ENCODE results near the gene CSRP1. TPM values are rescaled to one million over a fixed set of nuclear protein-coding genes. Genes with fewer than 3 reads are reported as not detected.

CSRP1 gene
- total RNA-seq, 1 experiment from 2014 or later = 94.4 TPM

- H3K4me3 ChIP-seq (ENCODE audit: low read depth in 2 of 2, low read length in 2 of 2) = no peak overlapping the region
- intact Hi-C loops (cut with micrococcal nuclease; ENCODE audit: unreplicated experiment) (no loop called here), in situ Hi-C loops (cut with HindIII; ENCODE audit: low pct_unique_long_range_greater_than_20kb, low sequenced_read_pairs) (no loop called here)
- ChIA-PET POLR2A (no interaction called here), CTCF (interaction anchor here (1.3 kb wide), 1 partner anchor 10 kb away, joined by 4 read pairs; no protein-coding TSS in a partner anchor)
- H3K27me3 ChIP-seq (ENCODE audit: control insufficient read depth, insufficient read depth, low read length) = no peaks in the 10 kb centered on the region
- H3K9me3 ChIP-seq (ENCODE audit: control insufficient read depth, insufficient read depth, low read depth, low read length) = no peaks in the 10 kb centered on the region
- DNase-seq (ENCODE audit: low read depth, low spot score) (no peak), ATAC-seq (no peak)
- TF ChIP-seq TCF7L2 (IDR thresholded peaks at IDR 0.05; ENCODE audit: low read depth, low read length) = no peak
- TF ChIP-seq POLR2AphosphoS5 (IDR thresholded peaks at IDR 0.05; ENCODE audit: low read depth, low read length) = no peak
- no peak for TF ChIP-seq CTCF (IDR thresholded peaks at IDR 0.05)
- no peak overlapping the region for H3K27ac ChIP-seq (ENCODE audit: low read length)
- no peaks in the 10 kb centered on the region for H3K36me3 ChIP-seq (ENCODE audit: control insufficient read depth, insufficient read depth, low read length)
- no TSS peak for BruUV-seq (replicated peaks)
- H3K4me1 ChIP-seq (ENCODE audit: control insufficient read depth, insufficient read depth, low read length) = peaks cover under 1% of the 10 kb centered on the region
Measured at GRCh38 chr1:201445310-201445709, 61.6 kb downstream of the CSRP1 start.

GRCh38 chr1:201444792-201445191 lies 62.1 kb downstream of the CSRP1 start:
- ATAC-seq (no peak), DNase-seq (ENCODE audit: low read depth, low spot score) (no peak)
- ChIA-PET CTCF (interaction anchor here (1.3 kb wide), 1 partner anchor 9 kb away, joined by 4 read pairs; no protein-coding TSS in a partner anchor), POLR2A (no interaction called here)
- in situ Hi-C loops (cut with HindIII; ENCODE audit: low pct_unique_long_range_greater_than_20kb, low sequenced_read_pairs) = no loop called here
- no TSS peak for BruUV-seq (replicated peaks)
- Histone ChIP-seq H3K36me3 (ENCODE audit: control insufficient read depth, insufficient read depth, low read length) (no peaks in the 10 kb centered on the region), H3K4me3 (ENCODE audit: low read depth in 2 of 2, low read length in 2 of 2) (no peak overlapping the region), H3K27ac (ENCODE audit: low read length) (no peak overlapping the region), H3K4me1 (ENCODE audit: control insufficient read depth, insufficient read depth, low read length) (no peaks in the 10 kb centered on the region; the same call in 1 of the 2 replicates), H3K9me3 (ENCODE audit: control insufficient read depth, insufficient read depth, low read depth, low read length) (no peaks in the 10 kb centered on the region), H3K27me3 (ENCODE audit: control insufficient read depth, insufficient read depth, low read length) (no peaks in the 10 kb centered on the region)
- no peak for TF ChIP-seq REST (IDR thresholded peaks at IDR 0.05; ENCODE audit: insufficient read depth in 1 of 2, low read depth in 2 of 2, low read length in 1 of 2)
- TF ChIP-seq SIN3A (IDR thresholded peaks at IDR 0.05; ENCODE audit: borderline replicate concordance, insufficient read depth, low read depth, low read length) = no peak
- TF ChIP-seq TCF7L2 (IDR thresholded peaks at IDR 0.05; ENCODE audit: low read depth, low read length) = no peak
- no peak for TF ChIP-seq CTCF (IDR thresholded peaks at IDR 0.05)
- no peak for TF ChIP-seq POLR2AphosphoS5 (IDR thresholded peaks at IDR 0.05; ENCODE audit: low read depth, low read length)
- intact Hi-C loops (cut with micrococcal nuclease; ENCODE audit: unreplicated experiment) = no loop called here

All from Panc1 (cell line).